Mucosa of rectum (tissue), 2 donors: ENCODE data around the gene KCNJ14.

Source experiments
- H3K27ac ChIP-seq, 2 donors: one replicate each; pipeline ENCODE4 v1.7.0; 2013; ENCODE audit warnings: inconsistent platforms in 2 of 2, low read depth in 2 of 2, low read length in 2 of 2
- H3K27me3 ChIP-seq, 2 donors: one replicate each; pipeline ENCODE4 v1.7.0; 2013; ENCODE audit warnings: low read length in 2 of 2; ENCODE audit not compliant: control insufficient read depth in 2 of 2, insufficient read depth in 2 of 2
- H3K36me3 ChIP-seq, 2 donors: one replicate each; pipeline ENCODE4 v1.7.0; 2013; ENCODE audit warnings: low read length in 2 of 2; ENCODE audit not compliant: control insufficient read depth in 2 of 2, insufficient read depth in 2 of 2
- H3K4me1 ChIP-seq, 2 donors: one replicate each; pipeline ENCODE4 v1.7.0; 2013; ENCODE audit warnings: low read length in 2 of 2, mild to moderate bottlenecking in 1 of 2; ENCODE audit not compliant: control insufficient read depth in 2 of 2, insufficient read depth in 2 of 2
- H3K4me3 ChIP-seq, 2 donors: one replicate each; pipeline ENCODE4 v1.7.0; 2013; ENCODE audit warnings: low read length in 2 of 2
- H3K9ac ChIP-seq, 2 donors: one replicate each; pipeline ENCODE4 v1.7.0; 2013; ENCODE audit warnings: low read length in 2 of 2, low read depth in 1 of 2, mild to moderate bottlenecking in 1 of 2
- H3K9me3 ChIP-seq, 2 donors: one replicate each; pipeline ENCODE4 v1.7.0; 2013; ENCODE audit warnings: low read length in 2 of 2; ENCODE audit not compliant: control insufficient read depth in 2 of 2
- donor health status: healthy.
- donor health status: Normal muscosa, but diverticular disease.

Gene KCNJ14

GRCh38 chr19:48469289-48469881 is 14.0 kb downstream of the KCNJ14 start, which contains the start of gene CYTH2:
Gene CYTH2 (plus strand): TSS chr19:48469369. CDS start chr19:48469508, 139 bp downstream.
- Histone ChIP-seq H3K4me1 (peaks cover 8 to 13% of the 10 kb centered on the region in 2 donors), H3K27ac (peak within 1 kb of the TSS; percentile 98), H3K36me3 (peaks cover 38 to 39% of the 10 kb centered on the region in 2 donors), H3K27me3 (no peaks in the 10 kb centered on the region), H3K4me3 (peak within 1 kb of the TSS; percentile 77 to 85), H3K9me3 (no peaks in the 10 kb centered on the region), H3K9ac (peak within 1 kb of the TSS; percentile 92 to 96)

DNA sequence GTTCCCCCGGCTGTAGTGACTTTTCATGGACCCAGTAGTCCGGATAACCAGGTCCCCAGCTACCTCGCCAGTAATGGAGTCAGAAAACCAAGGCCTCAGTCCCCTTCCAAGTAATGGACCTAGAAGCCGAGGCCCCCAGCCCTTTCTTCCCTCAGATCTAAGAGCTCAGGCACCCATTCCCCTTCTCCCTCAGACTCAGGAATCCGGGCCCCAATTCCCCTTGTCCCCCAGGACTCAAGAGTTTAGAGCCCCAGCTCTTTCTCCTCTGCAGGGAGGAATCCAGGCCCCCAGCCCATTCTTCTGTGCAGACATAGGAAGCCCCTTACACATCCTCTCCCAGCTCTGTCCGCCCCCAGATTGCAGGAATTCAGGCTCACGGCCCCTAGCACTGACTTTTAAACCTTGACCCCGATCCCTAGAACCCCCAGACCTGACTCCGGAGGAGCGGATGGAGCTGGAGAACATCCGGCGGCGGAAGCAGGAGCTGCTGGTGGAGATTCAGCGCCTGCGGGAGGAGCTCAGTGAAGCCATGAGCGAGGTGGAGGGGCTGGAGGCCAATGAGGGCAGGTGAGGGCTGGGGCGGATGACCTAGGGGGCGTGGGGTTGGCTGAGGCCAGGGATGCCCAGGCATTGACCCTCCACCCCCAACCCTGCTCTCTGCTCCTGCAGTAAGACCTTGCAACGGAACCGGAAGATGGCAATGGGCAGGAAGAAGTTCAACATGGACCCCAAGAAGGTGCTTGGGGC is 14.7 kb downstream of the KCNJ14 start:
- Histone ChIP-seq H3K36me3 (peaks cover 45 to 46% of the 10 kb centered on the region in 2 donors), H3K9ac (peak overlapping the region; percentile 60 to 74), H3K27ac (peak overlapping the region; percentile 98), H3K4me3 (peak overlapping the region; percentile 77 to 85), H3K27me3 (no peaks in the 10 kb centered on the region), H3K9me3 (no peaks in the 10 kb centered on the region), H3K4me1 (peaks cover 8 to 13% of the 10 kb centered on the region in 2 donors)

GRCh38 chr19:48470856-48471255 is 15.5 kb downstream of the KCNJ14 start:
- peaks cover 53% of the 10 kb centered on the region in 2 donors for H3K36me3 ChIP-seq
- H3K9ac ChIP-seq, result no peak overlapping the region
- H3K4me1 ChIP-seq, result peaks cover 8 to 13% of the 10 kb centered on the region in 2 donors
- H3K27me3 ChIP-seq, result no peaks in the 10 kb centered on the region
- H3K9me3 ChIP-seq, result no peaks in the 10 kb centered on the region
- H3K4me3 ChIP-seq, result no peak overlapping the region
- no peak overlapping the region for H3K27ac ChIP-seq

GRCh38 chr19:48471836-48472235 is 16.5 kb downstream of the KCNJ14 start:
- Histone ChIP-seq H3K27me3 (no peaks in the 10 kb centered on the region), H3K9ac (no peak overlapping the region), H3K4me3 (no peak overlapping the region), H3K4me1 (peaks cover 8 to 13% of the 10 kb centered on the region in 2 donors), H3K36me3 (peaks cover 58 to 59% of the 10 kb centered on the region in 2 donors), H3K9me3 (no peaks in the 10 kb centered on the region), H3K27ac (no peak overlapping the region)

GRCh38 chr19:48473161-48473966 is 18.0 kb downstream of the KCNJ14 start:
- H3K9ac ChIP-seq, result no peak overlapping the region

DNA sequence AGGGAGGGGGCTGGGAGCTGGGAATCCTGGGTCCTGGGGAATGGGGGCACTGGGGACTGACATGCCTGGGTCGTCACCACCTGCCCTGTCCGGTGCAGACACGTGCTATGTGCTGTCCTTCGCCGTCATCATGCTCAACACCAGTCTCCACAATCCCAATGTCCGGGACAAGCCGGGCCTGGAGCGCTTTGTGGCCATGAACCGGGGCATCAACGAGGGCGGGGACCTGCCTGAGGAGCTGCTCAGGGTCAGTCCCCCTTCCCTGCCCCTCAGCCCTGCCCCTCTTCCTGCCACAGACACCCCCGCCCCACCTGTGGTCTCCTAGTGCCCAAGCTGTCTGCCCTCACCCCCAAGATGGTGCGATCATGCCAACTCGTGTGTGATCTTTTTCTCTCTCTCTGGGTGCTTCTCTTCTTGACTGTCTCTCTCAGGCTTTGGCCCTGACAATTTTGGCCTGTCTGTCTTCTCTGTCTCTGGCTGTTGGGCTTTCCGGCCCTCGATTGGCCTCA is 18.8 kb downstream of the KCNJ14 start:
- Histone ChIP-seq H3K27me3 (no peaks in the 10 kb centered on the region), H3K27ac (no peak overlapping the region), H3K4me1 (peaks cover 8% of the 10 kb centered on the region in 2 donors), H3K9ac (no peak overlapping the region), H3K9me3 (no peaks in the 10 kb centered on the region), H3K36me3 (peaks cover 65 to 68% of the 10 kb centered on the region in 2 donors), H3K4me3 (no peak overlapping the region)

More at GRCh38 chr19:48473161-48473966, 18.0 kb downstream of the KCNJ14 start:
- Histone ChIP-seq H3K36me3 (peaks cover 64 to 67% of the 10 kb centered on the region in 2 donors), H3K9me3 (no peaks in the 10 kb centered on the region), H3K27ac (no peak overlapping the region), H3K4me1 (peaks cover 8 to 11% of the 10 kb centered on the region in 2 donors), H3K4me3 (no peak overlapping the region), H3K27me3 (no peaks in the 10 kb centered on the region)

GRCh38 chr19:48475369-48476068 is 20.1 kb downstream of the KCNJ14 start:
- no peaks in the 10 kb centered on the region for H3K9me3 ChIP-seq
- H3K4me1 ChIP-seq, result peaks cover under 1 to 4% of the 10 kb centered on the region in 2 donors
- no peak overlapping the region for H3K4me3 ChIP-seq
- H3K9ac ChIP-seq, result no peak overlapping the region
- H3K27ac ChIP-seq, result no peak overlapping the region
- peaks cover 65 to 66% of the 10 kb centered on the region in 2 donors for H3K36me3 ChIP-seq
- H3K27me3 ChIP-seq, result no peaks in the 10 kb centered on the region

DNA sequence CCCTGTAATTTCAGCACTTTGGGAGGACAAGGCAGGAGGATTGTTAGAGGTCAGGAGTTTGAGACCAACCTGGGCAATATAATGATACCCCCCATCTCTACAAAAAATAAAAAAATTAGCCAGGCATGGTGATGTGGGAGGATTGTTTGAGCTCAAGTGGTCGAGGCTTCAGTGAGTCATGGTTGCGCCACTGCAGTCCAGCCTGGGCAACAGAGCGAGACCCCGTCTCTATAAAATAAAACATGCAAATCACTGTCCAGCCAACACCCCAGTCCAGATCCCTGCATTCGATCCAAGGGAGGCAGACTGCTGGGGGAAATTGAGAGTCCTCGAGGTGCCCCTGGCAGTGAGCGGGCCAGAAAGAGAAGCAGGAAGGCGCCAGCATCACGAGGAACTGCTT is 20.8 kb downstream of the KCNJ14 start:
- no peak overlapping the region for H3K9ac ChIP-seq
- H3K4me1 ChIP-seq, result peaks cover 3 to 5% of the 10 kb centered on the region in 2 donors
- H3K9me3 ChIP-seq, result no peaks in the 10 kb centered on the region
- H3K27me3 ChIP-seq, result no peaks in the 10 kb centered on the region
- no peak overlapping the region for H3K27ac ChIP-seq
- H3K36me3 ChIP-seq, result peaks cover 60% of the 10 kb centered on the region in 2 donors
- H3K4me3 ChIP-seq, result no peak overlapping the region

- Histone ChIP-seq H3K27me3 (no peaks in the 10 kb centered on the region), H3K9ac (no peak overlapping the region), H3K27ac (no peak overlapping the region), H3K4me3 (no peak overlapping the region), H3K36me3 (peaks cover 50 to 51% of the 10 kb centered on the region in 2 donors), H3K9me3 (no peaks in the 10 kb centered on the region), H3K4me1 (peaks cover 4 to 6% of the 10 kb centered on the region in 2 donors)
Measured at GRCh38 chr19:48477067-48477685, 21.8 kb downstream of the KCNJ14 start.
